ENCODE results near the gene SETDB1.

SETDB1 gene

DNA sequence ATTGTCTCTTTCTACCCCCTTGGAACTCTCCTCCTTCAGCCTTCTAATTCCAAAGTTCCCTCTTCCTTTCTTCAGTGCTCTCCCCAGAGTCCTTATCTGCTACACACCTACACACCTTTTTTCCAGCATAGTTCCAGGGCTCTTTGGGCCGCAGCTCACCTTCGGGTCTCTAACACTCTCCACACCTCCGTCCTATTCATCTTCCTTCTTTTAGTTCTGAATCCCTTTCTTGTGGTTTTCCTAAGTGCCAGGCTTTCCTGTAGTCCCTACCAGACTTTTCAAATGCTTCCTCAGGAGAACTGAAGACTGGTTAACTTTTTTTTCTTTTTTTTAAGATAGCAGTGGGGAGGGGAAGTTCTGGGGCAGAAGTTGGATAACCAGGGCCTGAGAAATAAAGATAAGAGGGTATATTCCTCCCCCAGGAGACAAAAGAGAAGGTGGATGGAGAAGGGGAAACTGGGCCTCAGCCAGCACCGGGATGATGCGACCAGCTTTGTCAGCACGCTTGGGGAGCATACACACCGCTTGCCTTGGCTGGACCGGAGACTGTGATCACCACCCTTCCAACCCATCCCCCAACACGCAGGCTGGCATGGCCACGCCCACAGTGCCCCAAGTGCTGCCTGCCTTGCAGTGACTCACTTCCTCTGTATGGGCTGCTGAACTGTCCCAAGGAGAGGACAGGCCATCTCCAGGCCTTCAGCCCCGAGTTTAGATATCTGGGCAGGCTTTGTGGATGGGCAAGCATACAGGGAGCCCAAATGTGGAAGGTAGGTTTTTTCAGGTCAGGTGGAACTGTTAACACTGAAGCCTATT lies 50.9 kb downstream of the SETDB1 start:
- peak; percentile 87 for DNase-seq

DNA sequence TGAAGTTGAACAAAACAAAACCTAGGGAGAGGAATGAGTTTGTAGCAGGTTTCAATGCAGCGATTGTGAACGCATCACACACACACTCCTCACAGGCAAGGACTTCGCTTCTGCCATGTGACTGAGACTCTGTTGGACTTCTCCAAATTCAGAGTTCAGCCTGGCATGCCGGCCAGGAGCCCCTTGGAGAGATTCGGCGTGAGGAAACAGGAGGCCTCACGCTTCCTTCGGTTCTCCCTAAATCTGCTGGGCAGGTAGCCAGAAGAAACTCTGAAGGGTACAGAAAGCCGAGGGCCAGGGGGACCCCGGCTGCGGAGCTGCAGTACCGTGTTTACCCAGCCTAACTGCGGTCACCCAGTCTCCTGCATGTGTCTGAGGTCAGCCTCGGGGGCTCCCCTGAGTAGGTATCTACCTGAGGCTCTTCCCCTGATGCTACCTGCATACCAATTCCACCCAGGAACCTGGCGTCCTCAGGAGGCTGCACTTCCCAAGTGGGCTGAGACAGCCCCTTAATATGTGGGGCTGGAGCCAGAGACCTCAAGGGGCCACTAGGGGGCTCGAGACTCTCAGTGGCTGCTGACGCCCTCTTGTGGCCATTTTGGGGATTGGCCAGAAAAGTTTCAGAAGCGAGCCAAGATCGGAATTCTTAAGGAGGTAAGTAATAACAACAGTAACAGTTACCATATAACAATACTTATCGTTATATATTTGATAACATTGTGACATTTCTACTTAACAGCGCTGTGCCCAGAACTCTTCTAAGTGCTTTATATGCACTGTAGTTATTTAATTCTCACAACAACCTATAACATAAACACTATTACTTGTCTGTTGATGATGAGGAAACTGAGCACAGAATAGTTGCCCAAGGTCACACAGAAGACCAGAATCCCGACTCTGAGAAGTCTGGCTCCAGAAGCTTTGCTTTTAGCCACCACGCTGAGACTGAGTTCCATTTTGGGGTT lies 53.2 kb downstream of the SETDB1 start:
- peak; percentile 90 for DNase-seq

DNA sequence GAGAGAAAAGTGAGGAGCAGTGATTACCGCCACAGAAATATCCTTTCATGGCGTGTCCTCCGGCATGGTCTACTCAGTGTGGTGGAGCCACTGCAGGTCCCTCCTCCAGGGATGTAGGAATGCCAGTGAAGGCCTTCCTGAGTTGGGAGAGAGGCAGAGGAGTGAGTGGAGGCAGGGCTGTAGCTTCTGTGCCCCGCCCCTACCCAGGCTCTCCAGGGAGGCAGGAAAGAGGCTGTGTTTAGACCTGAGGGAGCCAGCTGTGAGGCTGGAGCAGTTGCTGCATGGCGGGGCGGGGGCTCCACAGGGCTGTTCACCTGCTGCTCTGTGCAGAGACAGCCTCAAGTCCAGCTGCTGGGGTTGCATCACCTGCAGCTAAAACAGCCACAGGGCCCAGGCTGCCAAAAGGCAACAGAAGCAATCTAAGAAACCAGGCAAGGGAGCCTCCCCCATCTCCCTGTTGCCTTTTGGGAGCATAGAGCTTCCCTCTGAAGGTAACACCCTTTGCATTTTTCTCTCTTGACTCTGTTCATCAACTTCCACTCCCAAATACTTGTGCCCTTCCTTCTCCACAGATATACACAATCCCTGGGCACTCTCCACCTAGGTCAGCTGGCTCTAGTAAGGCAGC lies 55.1 kb downstream of the SETDB1 start:
- peak; percentile 96 for DNase-seq

DNA sequence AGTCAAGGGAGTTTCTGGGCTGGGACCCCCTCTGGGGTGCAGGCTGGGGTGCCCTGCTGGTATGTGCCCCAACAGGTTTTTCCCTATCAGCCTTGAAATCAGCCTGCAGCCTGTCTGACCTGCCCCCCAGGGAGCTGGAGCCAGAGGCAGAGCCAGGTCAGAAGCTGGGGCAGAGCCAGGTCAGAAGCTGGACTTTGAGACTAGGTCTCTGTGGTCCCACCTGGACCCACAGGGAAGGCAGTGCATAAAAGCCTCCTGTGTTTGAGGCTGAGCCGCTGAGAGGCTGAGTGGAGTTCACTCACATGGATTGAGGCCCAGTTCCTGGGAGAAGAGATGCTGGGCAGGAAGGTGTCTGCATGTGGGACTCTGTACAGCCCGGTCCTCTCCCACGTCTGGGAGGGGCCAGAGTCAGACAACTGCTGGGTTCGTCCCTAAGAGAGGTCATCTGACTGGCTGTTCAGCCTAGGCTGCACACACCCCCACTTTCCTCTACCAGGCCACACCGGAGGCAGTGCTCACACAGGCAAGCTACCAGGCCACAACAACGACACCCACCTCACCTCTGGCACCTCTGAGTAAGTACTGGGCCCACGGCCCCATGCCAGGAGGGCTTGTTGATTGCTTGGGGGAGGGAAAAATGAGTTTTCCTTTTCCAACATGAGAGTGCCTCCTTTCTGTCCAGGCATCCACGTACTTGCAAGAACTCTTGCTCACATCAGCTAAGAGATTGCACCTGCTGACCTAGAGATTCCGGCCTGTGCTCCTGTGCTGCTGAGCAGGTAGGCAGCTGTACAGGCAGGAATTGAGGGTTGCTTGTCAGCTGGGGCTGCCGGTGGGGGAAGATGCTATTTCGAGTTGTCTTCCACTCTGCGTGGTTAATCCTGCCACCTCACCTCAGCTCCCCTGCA lies 55.9 kb downstream of the SETDB1 start, which contains the start of gene ANXA9:
Gene ANXA9, plus strand, starts transcription at position 488 of the 908 bp plus-strand sequence. CDS start 814 bp downstream, outside the sequence.
- DNase-seq: peak; percentile 76

DNA sequence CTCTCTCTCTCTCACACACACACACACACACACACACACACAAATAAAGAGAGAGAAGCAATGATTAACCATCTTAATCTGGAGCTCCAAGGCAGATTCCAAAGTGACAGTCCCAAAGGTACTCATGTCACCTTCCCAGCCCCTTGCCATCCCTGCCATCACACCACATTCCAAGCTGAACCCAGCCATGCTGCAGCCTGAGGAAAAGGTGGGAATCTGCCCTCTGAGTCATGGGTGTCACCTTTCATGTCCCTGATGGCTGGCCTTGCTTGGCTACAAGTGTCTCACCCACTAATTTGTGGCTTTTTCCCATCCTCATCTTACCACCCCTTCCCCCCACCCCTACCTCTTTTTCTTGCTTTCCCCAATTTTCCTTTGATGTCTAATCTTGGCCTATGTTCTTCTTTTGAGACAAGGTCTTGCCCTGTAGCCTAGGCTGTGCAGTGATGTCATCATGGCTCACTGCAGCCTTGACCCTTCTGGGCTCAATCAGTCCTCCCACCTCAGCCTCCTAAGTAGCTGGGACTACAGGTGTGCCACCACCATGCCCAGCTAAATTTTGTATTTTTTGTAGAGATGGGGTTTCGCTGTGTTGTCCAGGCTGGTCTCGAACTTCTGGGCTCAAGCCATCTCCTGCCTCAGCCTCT lies 59.1 kb downstream of the SETDB1 start:
- peak; percentile 71 for DNase-seq

GRCh38 chr1:150987924-150988323 lies 61.8 kb downstream of the SETDB1 start:
- DNase-seq: no peak

- no peak for DNase-seq
These were observed 66.5 kb downstream of the SETDB1 start for GRCh38 chr1:150992626-150993025.

DNA sequence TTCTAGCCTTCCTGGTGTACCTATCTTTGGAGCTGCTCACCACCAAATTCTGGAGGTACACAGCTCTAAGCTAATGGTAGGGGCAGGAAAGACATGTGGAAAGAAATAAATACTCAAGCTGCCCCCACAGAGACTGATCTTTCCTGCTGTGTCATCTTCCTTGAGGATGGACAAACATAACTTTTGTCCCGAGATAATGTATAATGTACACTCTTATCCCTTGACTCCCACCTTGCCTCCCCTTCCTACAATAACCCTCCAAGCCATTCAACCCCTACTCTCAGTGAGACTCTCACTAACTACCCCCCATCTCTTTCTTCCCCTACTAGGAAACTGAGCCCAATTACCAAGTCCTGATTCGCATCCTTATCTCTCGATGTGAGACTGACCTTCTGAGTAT lies 68.1 kb downstream of the SETDB1 start:
- DNase-seq: no peak

DNA sequence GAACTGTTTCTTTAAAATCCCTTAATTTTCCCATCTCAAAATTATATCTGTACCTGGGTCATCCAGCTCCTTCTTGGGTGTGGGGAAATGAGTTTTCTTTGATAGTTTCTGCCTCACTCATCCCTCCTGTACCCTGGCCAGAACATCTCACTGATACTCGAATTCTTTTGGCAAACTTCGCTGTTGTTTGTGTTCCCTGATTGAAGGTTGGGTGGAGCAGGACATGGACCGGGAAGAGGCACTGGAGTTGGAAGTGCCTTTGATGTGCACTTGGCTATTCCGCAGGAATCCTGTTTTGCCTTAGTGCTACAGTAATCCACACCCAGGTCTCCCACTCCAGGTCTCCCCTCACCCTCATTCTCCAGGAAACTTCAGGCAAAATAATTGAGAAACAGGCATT lies 69.3 kb downstream of the SETDB1 start:
- DNase-seq: no peak

GRCh38 chr1:150995896-150996295 lies 69.7 kb downstream of the SETDB1 start:
- DNase-seq: peak; percentile 70

- no peak for DNase-seq
These were observed 71.1 kb downstream of the SETDB1 start for GRCh38 chr1:150997126-150997872.

DNA sequence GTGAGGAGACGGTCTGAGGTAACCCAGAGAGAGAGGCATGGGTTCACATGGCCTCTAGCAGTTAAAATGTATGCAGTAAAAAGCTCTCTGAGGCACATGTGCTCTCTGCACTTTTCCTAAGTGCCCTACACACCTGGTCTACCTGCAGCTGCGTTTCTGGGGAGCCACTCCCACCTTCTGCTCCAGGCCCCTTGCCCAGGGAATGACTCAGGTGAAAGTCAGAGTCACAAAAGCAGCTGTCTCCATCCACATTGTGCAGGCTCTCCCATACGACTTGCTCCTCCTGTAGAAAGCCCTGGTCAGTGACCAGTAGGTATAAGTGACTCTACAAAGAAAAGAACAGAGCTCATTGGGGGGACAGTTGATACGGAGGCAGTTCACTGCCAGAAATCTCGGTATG lies 71.8 kb downstream of the SETDB1 start:
- DNase-seq: no peak

DNA sequence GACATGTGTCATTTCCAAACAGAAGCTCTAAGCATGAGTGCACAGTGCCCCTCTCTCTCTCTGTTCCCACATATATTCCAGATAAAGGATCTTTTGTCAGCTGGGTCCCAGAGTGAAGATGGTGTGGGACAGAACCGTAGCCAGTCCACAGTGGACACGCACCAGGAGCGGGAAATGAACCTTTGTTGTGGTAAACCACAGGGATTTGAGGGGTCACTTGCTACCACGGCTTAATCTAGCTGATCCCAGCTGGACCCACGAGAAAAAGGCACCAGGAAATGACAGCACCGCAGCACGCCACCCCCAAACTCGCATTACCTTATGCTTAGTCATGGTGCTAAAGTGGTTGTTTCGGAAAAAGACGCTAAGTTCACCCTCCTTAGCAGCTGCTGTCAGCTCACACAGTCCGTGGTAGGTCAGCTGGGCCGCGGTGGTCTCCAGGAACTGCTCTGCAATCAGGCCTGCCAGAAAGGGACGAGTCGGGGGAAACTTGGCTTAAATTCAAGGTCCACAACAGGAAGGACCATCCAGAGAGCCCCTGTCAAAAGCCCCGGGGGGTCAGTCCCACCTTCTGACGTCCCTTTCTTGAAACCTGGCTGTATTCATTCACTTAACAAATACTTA lies 73.0 kb downstream of the SETDB1 start:
- DNase-seq: peak; percentile 61

- no peak for DNase-seq
These were observed 73.8 kb downstream of the SETDB1 start for GRCh38 chr1:150999926-151000325.

GRCh38 chr1:151000408-151000807 lies 74.2 kb downstream of the SETDB1 start:
- no peak for DNase-seq

DNA sequence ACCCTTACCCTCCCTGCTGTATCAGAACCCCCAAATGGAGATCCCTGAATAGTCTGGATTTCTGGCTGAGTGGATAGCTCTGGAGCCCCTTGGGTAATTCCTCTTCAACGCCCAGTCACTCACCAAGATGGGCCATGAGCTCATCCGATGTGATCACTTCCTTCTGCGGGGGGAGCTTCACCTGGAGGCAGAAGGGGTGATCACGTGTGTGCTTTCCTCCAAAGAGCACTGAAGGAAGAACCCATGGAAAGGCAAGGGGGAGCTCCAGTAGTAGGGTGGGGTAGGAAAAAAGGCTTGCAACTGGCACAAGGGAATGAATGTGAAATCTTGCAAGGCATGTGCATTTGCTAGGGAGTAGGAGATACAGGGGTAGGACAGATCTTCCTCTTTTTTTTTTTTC lies 75.4 kb downstream of the SETDB1 start:
- no peak for DNase-seq

- no peak for DNase-seq
These were observed 75.9 kb downstream of the SETDB1 start for GRCh38 chr1:151002051-151002450.

DNA sequence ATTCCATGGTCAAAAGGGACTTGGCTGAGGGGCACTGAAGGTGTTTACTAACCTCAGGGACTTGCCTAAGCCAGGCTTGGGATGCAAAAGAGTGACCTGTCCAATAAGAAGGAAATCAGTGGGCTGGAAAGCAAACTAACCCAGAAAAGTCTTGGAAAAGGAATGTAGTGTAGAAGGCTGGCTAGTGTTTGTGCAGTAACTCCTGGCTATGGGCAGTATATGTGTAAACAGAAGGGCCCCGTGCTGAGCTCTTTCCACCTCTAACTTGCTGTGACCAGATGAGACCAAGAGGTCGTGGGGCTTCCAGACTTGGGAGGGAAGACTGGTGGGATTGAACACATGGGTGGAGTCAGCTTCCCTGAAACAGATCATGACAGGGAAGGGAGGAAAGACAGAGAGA lies 76.4 kb downstream of the SETDB1 start:
- DNase-seq: no peak

GRCh38 chr1:151003180-151003579 lies 77.0 kb downstream of the SETDB1 start:
- DNase-seq: no peak

GRCh38 chr1:151005729-151006319 lies 79.7 kb downstream of the SETDB1 start:
- DNase-seq: no peak
